Measurements from ENCODE around the gene TRIP12.
A peak's percentile ranks its signal among the peaks of the same experiment; 100 is the strongest.
"Not testable (repeated sequence)": the region's sequence is repeated elsewhere in the genome, so short reads cannot be mapped to it uniquely, and the experiment has no call there.

The TRIP12 gene

DNA sequence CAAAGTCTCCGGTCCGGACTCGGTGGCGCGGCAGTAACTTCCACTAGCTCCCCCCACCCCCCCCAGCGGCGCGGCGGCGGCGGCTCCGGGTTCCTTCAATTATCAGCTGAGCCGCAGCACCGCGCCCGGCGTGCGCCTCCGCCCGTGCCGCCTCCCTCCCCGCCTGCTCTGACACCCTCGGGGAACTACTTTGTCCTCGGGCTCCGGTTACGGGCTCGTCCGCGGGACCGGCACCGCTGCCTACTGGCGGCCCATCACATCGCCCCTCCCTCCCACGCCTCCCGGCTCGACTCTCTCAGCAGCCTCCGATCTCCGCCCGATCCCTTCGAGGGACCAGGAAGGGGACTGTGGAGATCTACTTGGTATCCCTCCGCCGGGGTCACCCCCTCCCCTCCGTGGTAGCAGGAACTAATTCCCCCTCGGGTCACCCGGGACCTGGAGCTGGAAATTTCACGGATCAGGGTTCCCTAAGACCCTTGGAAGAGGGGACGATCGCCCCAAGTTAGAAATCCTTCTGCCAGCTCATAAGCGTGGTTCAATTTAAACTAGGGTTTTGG lies at the start of gene TRIP12:
Gene TRIP12 (minus strand): TSS at position 118 of the 557 bp plus-strand sequence. CDS start 41,930 bp downstream, outside the sequence.
- Mint-ChIP-seq H3K27me3 (no peaks in the 10 kb centered on the region), H3K9me3 (no peaks in the 10 kb centered on the region), H3K36me3 (ENCODE audit: low read depth) (peaks cover 19% of the 10 kb centered on the region), H3K4me1 (ENCODE audit: low read depth) (peaks cover 48% of the 10 kb centered on the region), H3K4me3 (peak within 1 kb of the TSS; percentile 98), H3K27ac (peak within 1 kb of the TSS; percentile 99)

DNA sequence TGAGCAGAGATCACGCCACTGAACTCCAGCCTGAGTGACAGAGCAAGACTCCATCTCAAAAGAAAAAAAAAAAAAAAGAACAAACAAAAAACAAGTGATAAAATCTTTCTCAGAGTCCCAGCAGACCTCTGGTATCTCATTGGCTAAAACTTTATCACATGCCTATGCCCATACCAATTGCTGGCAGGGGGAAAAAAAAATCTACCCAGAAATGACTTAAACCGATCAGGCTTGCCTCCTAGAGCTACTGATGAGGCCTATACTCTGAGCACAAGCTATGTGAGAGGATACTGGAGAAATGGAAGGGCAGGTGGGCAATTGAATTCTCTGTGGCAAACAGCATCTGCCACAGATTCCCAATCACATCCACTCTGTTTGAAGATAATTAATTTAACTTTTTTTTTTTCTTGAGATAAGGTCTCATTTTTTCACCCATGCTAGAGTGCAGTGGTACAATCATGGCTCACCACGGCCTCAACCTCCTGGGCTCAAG lies 49.5 kb upstream of the TRIP12 start:
- Mint-ChIP-seq H3K4me3 (no peak overlapping the region), H3K4me1 (ENCODE audit: low read depth) (no peaks in the 10 kb centered on the region), H3K27ac (no peak overlapping the region), H3K27me3 (no peaks in the 10 kb centered on the region), H3K9me3 (no peaks in the 10 kb centered on the region), H3K36me3 (ENCODE audit: low read depth) (no peaks in the 10 kb centered on the region)

DNA sequence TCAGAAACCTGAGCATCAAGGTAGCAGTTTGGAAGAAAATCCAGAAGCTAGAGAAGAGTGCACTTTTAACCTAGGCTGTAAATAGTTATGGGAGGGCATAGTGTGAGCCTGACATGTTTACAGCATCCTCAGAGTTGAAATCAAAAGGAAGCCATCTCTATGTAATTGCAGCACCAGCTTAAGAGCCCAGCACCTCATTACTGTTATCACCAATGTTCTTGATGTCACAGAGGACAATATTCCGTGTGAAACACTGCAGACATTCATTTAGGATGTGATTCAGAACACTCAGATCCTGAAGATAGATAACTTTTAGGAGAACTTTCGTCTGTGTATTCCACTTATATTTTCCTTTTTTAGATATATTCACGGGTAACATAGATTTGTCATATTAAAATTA lies 48.6 kb upstream of the TRIP12 start:
- H3K9me3 Mint-ChIP-seq: no peaks in the 10 kb centered on the region
- no peak overlapping the region for H3K27ac Mint-ChIP-seq
- no peak overlapping the region for H3K4me3 Mint-ChIP-seq
- H3K4me1 Mint-ChIP-seq (ENCODE audit: low read depth): no peaks in the 10 kb centered on the region
- H3K36me3 Mint-ChIP-seq (ENCODE audit: low read depth): no peaks in the 10 kb centered on the region
- no peaks in the 10 kb centered on the region for H3K27me3 Mint-ChIP-seq

DNA sequence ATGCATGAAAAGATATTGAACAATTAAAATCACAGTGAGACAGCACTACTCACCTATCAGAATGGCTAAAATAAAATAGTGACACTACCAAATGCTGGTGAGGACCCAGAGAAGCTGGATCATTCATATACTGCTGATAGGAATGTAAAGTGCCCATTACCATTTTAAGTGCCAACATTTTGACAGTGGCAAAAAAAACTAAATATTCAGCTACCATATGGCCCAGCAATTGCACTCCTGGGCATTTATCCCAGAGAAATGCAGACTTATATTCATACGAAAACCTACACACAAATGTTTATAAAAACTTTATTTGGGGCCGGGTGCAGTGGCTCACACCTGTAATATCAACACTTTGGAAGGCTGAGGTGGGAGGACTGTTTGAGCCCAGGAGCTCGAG lies 48.1 kb upstream of the TRIP12 start:
- H3K9me3 Mint-ChIP-seq: no peaks in the 10 kb centered on the region
- no peaks in the 10 kb centered on the region for H3K36me3 Mint-ChIP-seq (ENCODE audit: low read depth)
- H3K27me3 Mint-ChIP-seq: no peaks in the 10 kb centered on the region
- no peak overlapping the region for H3K27ac Mint-ChIP-seq
- H3K4me1 Mint-ChIP-seq (ENCODE audit: low read depth): no peaks in the 10 kb centered on the region
- no peak overlapping the region for H3K4me3 Mint-ChIP-seq

DNA sequence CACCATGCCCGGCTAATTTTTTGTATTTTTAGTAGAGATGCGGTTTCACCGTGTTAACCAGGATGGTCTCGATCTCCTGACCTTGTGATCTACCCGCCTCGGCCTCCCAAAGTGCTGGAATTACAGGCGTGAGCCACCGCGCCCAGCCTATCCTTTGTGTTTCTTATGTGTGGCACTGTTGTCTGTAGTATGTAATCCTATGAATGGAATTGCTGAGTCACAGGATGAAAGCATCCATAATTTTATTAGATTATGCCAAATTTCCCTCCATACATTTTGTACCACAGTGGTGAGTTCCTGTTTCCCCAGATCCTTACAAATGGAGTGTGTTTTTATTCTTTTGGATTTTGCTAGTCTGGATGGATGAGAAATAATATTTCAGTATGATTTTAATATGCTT lies 41.8 kb upstream of the TRIP12 start:
- H3K27me3 Mint-ChIP-seq; H3K4me3 Mint-ChIP-seq; H3K4me1 Mint-ChIP-seq (ENCODE audit: low read depth); H3K27ac Mint-ChIP-seq; H3K9me3 Mint-ChIP-seq; H3K36me3 Mint-ChIP-seq (ENCODE audit: low read depth): not testable (repeated sequence)

DNA sequence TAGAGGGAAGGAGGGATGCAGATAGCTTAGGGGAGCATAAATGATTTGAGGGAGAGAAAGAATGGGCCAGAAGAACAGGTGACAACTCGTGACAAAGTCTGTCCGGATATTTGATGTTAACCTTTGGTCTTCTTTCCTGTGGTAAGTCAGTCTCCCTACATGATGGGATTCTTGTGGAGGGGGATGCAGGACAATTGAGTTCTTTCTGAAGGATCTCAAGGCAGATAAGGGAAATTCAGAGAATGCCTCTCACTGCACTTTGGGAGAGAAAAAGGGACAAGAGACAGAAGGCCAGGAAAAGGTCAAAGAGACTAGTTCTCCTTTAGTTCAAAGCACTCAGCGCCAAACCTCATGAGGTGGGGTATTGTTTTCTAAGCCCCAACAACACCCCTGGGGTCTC lies 34.7 kb upstream of the TRIP12 start:
- H3K9me3 Mint-ChIP-seq: no peaks in the 10 kb centered on the region
- H3K4me1 Mint-ChIP-seq (ENCODE audit: low read depth): no peaks in the 10 kb centered on the region
- H3K4me3 Mint-ChIP-seq: no peak overlapping the region
- no peaks in the 10 kb centered on the region for H3K36me3 Mint-ChIP-seq (ENCODE audit: low read depth)
- no peaks in the 10 kb centered on the region for H3K27me3 Mint-ChIP-seq
- no peak overlapping the region for H3K27ac Mint-ChIP-seq

DNA sequence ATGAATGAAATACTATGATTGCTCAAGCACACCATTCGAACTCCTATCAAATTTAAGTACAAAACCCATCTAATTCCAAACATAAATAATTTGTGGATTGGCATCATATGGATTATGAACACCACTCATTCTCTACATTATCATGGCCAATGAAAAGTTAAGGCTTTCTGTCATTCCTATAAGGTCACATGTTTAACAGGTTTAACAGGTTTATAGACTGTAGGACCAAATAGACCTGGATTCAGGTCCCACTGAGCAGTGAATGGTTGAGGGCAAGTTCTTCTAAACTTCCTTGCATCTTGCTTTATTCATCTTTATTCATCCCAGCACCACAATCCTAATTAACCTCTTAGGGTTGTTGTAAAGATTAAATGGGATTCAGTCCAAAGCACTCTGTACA lies 33.9 kb upstream of the TRIP12 start:
- no peaks in the 10 kb centered on the region for H3K9me3 Mint-ChIP-seq
- H3K27ac Mint-ChIP-seq: no peak overlapping the region
- no peaks in the 10 kb centered on the region for H3K4me1 Mint-ChIP-seq (ENCODE audit: low read depth)
- H3K4me3 Mint-ChIP-seq: no peak overlapping the region
- no peaks in the 10 kb centered on the region for H3K36me3 Mint-ChIP-seq (ENCODE audit: low read depth)
- no peaks in the 10 kb centered on the region for H3K27me3 Mint-ChIP-seq

DNA sequence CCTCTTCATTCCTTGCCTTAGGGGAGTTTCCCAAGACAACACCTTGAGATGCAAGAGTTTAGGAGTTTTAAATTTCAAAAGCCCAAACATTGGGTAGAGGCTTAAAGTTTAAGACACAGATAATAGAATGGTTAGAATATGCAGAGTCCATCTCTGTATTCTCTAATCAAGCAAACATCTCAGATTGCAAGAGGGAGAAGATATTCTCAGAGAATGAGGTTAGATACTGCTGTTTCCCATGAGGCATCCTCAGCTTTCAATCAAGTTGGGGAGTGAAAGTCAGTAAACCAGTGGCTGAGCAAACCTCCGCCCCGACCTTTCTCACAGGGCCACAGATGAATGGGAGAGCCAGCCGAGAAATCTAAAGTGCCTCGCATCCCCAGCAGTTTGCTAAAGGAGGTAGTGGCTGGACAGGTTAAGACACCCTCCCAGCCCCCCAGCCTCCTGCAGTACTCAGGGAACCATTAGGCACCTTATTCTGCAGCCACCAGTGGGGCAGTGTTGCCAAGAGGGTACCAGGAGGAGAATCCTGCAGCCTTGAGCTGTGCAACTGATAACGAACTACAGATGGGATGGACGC lies 30.5 kb upstream of the TRIP12 start:
- Mint-ChIP-seq H3K27me3 (no peaks in the 10 kb centered on the region), H3K4me3 (no peak overlapping the region), H3K9me3 (no peaks in the 10 kb centered on the region), H3K27ac (no peak overlapping the region), H3K36me3 (ENCODE audit: low read depth) (no peaks in the 10 kb centered on the region), H3K4me1 (ENCODE audit: low read depth) (peaks cover 6% of the 10 kb centered on the region)

DNA sequence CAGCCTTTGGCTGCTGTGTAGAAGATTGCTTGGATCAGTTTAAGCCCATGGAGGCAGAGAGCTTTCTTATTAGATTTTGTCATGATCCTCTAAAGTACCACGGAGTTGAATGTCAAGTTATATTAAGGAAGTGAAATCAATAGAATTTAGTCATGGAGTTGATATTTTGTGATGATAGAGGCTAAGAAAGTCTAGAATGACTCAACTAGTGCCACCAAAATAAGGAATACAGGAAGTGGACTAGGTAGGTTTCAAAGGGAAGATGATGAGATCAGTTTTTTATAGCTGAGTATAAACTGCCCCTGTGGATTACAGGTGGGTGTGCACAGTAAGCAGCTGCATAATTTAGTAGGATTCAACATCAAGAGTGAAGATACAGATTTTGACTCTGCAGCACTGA lies 25.7 kb upstream of the TRIP12 start:
- no peak overlapping the region for H3K27ac Mint-ChIP-seq
- H3K27me3 Mint-ChIP-seq: no peaks in the 10 kb centered on the region
- H3K4me3 Mint-ChIP-seq: no peak overlapping the region
- H3K9me3 Mint-ChIP-seq: no peaks in the 10 kb centered on the region
- no peaks in the 10 kb centered on the region for H3K36me3 Mint-ChIP-seq (ENCODE audit: low read depth)
- peaks cover 13% of the 10 kb centered on the region for H3K4me1 Mint-ChIP-seq (ENCODE audit: low read depth)

DNA sequence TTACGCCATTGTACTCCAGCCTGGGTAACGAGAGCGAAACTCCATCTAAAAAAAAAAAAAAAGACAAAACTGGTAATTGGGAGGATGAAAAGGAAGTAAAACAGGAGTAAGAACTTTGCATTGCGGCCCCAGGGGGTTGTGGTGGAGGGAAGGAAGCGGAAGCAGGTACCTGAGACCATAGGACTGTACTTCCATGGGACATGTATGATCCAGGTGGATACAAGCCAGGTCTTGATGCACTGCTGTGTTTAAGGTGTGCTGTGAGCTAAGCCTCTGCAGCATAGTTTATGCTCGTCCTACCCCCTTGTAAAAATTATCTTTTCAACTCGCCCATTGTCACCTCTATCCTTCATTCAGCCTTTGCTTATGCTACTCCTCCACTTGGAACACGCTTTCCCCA lies 24.2 kb upstream of the TRIP12 start:
- Mint-ChIP-seq H3K36me3 (ENCODE audit: low read depth) (no peaks in the 10 kb centered on the region), H3K9me3 (no peaks in the 10 kb centered on the region), H3K27me3 (no peaks in the 10 kb centered on the region), H3K4me3 (no peak overlapping the region), H3K4me1 (ENCODE audit: low read depth) (peaks cover 13% of the 10 kb centered on the region), H3K27ac (no peak overlapping the region)

DNA sequence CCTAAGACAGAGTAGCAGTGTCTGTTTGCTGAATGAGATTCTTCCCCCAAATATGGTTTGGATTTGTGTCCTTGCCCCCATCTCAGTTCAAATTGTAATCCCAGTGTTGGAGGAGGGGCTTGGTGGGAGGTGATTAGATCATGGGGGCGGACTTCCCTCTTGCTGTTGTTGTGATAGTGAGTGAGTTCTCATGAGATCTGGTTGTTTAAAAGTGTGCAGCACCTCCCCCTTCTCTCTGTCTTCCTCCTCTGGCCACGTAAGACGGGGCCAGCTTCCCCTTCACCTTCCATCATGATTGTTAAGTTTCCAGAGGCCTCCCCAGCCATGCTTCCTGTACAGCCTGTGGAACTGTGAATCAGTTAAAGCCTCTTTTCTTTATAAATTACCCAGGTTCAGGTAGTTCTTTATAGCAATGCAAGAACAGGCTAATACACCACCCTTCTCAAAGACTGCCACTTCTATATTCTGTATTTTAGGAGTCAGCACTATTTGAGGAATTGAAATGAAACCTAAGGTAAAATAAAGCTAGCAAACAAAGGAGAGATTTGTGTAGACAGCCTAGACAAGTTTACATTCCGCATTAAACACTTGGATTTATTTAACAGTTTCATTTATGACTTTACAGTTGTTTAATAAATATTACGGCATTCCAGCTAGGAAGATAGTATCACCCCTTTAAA lies 22.1 kb upstream of the TRIP12 start:
- Mint-ChIP-seq H3K9me3 (no peaks in the 10 kb centered on the region), H3K4me3 (no peak overlapping the region), H3K4me1 (ENCODE audit: low read depth) (peaks cover 13% of the 10 kb centered on the region), H3K27ac (no peak overlapping the region), H3K27me3 (no peaks in the 10 kb centered on the region), H3K36me3 (ENCODE audit: low read depth) (no peaks in the 10 kb centered on the region)

DNA sequence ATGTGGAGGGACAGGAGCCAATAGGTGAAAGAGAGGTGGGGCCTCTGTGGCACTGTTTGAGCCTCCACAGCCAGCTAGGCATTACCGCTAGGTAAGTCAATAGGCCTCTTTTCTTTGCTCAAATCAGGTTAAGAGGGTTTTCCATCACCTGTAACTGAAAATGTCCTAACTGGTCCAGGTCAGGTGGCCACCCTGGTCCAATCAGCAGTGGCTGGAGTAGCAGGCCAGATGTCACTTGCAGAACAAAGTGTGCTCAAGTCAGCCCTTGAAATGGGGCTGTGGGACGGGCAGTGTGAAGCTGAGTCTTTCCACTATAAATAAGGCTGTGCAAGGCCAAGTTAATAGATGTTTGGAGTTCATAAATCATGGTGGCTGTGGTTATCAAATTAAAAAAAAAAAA lies 21.4 kb upstream of the TRIP12 start:
- no peaks in the 10 kb centered on the region for H3K27me3 Mint-ChIP-seq
- peaks cover 13% of the 10 kb centered on the region for H3K4me1 Mint-ChIP-seq (ENCODE audit: low read depth)
- no peak overlapping the region for H3K27ac Mint-ChIP-seq
- no peaks in the 10 kb centered on the region for H3K9me3 Mint-ChIP-seq
- H3K4me3 Mint-ChIP-seq: no peak overlapping the region
- no peaks in the 10 kb centered on the region for H3K36me3 Mint-ChIP-seq (ENCODE audit: low read depth)

DNA sequence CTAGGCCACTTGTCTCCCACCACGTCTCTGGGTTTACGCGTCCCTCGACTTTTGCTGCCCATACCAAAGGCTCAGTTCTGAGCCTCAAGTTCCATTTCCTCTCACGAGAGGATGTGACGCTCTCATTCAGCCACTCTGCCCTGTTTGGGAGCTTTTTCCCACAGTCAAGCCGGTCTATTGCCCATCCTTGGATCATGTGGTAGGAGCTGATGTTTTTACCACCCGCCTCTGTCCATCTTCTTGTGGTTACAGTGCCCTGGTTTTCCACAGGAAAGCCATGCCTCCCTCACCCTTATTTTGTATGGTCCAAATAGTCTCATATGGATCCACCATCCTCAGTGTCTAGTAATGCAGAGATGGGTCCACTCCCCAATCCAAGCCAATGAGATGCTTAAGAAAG lies 20.9 kb upstream of the TRIP12 start:
- H3K36me3 Mint-ChIP-seq (ENCODE audit: low read depth): no peaks in the 10 kb centered on the region
- no peak overlapping the region for H3K4me3 Mint-ChIP-seq
- no peaks in the 10 kb centered on the region for H3K27me3 Mint-ChIP-seq
- no peak overlapping the region for H3K27ac Mint-ChIP-seq
- no peaks in the 10 kb centered on the region for H3K9me3 Mint-ChIP-seq
- H3K4me1 Mint-ChIP-seq (ENCODE audit: low read depth): peaks cover 11% of the 10 kb centered on the region

DNA sequence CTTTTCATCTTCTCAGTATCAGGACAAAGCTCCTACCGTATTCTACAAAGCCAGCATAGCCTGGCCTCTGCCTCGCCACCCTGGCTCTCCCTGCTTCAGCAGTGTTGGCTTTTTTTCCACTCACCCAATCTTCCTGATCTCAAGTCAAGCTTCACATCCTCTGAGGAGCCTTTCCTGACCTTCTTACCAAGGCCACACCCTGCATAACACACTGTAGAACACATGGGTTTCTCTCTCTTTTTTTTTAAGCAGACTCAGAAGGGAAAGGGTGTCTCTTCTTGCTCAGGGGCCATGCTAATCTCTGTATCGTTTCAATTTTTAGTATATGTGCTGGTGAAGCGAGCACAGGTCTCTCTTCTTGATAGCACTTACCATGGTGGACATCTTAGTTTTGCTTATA lies 15.7 kb upstream of the TRIP12 start:
- Mint-ChIP-seq H3K27me3 (no peaks in the 10 kb centered on the region), H3K4me1 (ENCODE audit: low read depth) (no peaks in the 10 kb centered on the region), H3K4me3 (no peak overlapping the region), H3K36me3 (ENCODE audit: low read depth) (no peaks in the 10 kb centered on the region), H3K9me3 (no peaks in the 10 kb centered on the region), H3K27ac (no peak overlapping the region)

DNA sequence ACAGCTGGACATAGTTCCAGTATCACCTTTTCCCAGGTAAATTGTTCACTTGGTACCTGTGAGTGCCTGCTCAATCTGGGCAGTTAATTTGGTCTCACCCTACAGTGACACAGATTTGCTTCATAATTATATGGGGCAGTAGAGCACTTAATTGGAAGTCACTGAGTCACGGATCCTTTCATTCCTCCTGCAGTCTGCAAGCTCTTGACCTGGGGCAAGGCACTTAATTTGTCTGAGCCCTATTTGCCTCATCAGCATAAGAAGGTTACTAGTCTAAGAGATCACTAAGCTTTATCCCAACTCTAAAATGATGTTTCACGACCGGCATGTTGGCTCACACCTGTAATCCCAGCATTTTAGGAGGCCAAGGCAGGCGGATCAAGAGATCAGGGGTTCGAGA lies 9.4 kb upstream of the TRIP12 start:
- no peaks in the 10 kb centered on the region for H3K27me3 Mint-ChIP-seq
- no peaks in the 10 kb centered on the region for H3K36me3 Mint-ChIP-seq (ENCODE audit: low read depth)
- H3K9me3 Mint-ChIP-seq: no peaks in the 10 kb centered on the region
- H3K4me1 Mint-ChIP-seq (ENCODE audit: low read depth): peaks cover 13% of the 10 kb centered on the region
- H3K27ac Mint-ChIP-seq: no peak overlapping the region
- no peak overlapping the region for H3K4me3 Mint-ChIP-seq

DNA sequence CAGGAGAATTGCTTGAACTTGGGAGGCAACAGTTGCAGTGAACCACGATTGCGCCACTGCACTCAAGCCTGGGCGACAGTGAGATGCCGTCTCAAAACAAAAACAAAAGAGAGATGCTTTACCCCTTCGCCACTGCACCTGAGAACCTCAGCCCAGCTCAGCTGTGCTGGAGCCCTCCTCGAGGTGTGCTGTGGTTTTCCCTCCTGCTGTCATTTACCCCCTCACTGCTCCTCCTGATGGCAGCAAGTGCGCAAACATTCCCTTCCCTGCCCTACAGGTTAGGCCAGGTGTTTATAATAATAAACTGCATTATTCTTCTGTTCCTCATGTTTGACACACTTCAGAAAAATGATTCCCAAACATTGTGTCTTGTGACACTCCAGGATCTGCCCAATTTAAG lies 8.8 kb upstream of the TRIP12 start:
- Mint-ChIP-seq H3K27ac (no peak overlapping the region), H3K9me3 (no peaks in the 10 kb centered on the region), H3K27me3 (no peaks in the 10 kb centered on the region)

More for the DNA sequence above, 8.8 kb upstream of the TRIP12 start:
- Mint-ChIP-seq H3K4me3 (no peak overlapping the region), H3K36me3 (ENCODE audit: low read depth) (no peaks in the 10 kb centered on the region), H3K4me1 (ENCODE audit: low read depth) (peaks cover 13% of the 10 kb centered on the region)

Data from stimulated activated naive CD8-positive, alpha-beta T cell treated with anti-CD3 and anti-CD28 coated beads, Interleukin-15, Interleukin-2, amounts not matched to agents 100 ng/mL and 50 ng/mL, for 24 hours (primary cell).